Panc1 (cell line): ENCODE measurements around the gene SDK2. TPM values are rescaled to one million over a fixed set of nuclear protein-coding genes. Genes with fewer than 3 reads are reported as not detected.

Experiments
- ATAC-seq: fragments of 200-7000 bp; cut with Tn5 transposase; 2 replicates; pipeline ENCODE4 v1.9.1; 2020; ENCODE audit warnings: mild to moderate bottlenecking, moderate library complexity
- BruUV-seq: library from RNA; stranded (reverse); fragments of 400-500 nt; replicated peaks from 2 replicates; lab custom pipeline; 2021; lab: Mats Ljungman, UMichigan
- CTCF ChIA-PET: fragments of 300-600 bp; sonication (Branson Sonifier 250); formaldehyde crosslinking; loops from one replicate; lab custom pipeline; 2022; ENCODE audit warnings: antibody characterized with exemption; lab: Charles Lee
- POLR2A ChIA-PET: fragments of 300-600 bp; sonication (Branson Sonifier 250); formaldehyde crosslinking; loops from one replicate; lab custom pipeline; 2022; ENCODE audit warnings: antibody characterized with exemption; lab: Charles Lee
- DNase-seq: peaks from one replicate; pipeline ENCODE4 v3.0.0-alpha.2; 2010; ENCODE audit warnings: low read depth, low spot score
- H3K27ac ChIP-seq: 2 replicates; pipeline ENCODE4 v1.5.1; 2011; ENCODE audit warnings: mild to moderate bottlenecking, low read length, inconsistent platforms
- H3K27me3 ChIP-seq: fragments of 200-500 bp; sonication (Bioruptor generic); 2 replicates; pipeline ENCODE4 v1.6.0; 2014; ENCODE audit warnings: low read length, inconsistent platforms; ENCODE audit not compliant: control insufficient read depth, insufficient read depth
- H3K36me3 ChIP-seq: fragments of 200-500 bp; sonication (Bioruptor generic); 2 replicates; pipeline ENCODE4 v1.5.1; 2014; ENCODE audit warnings: inconsistent platforms, mild to moderate bottlenecking, low read length, moderate library complexity; ENCODE audit not compliant: control insufficient read depth, insufficient read depth
- H3K4me1 ChIP-seq: 2 replicates; pipeline ENCODE4 v1.5.1; 2011; ENCODE audit warnings: inconsistent platforms, mild to moderate bottlenecking, low read length, moderate library complexity; ENCODE audit not compliant: control insufficient read depth, insufficient read depth
- H3K4me3 ChIP-seq, 2 experiments: 2 replicates each; pipeline ENCODE4 v1.5.1; 2011 to 2012; ENCODE audit warnings: low read depth in 2 of 2, low read length in 2 of 2, mild to moderate bottlenecking in 2 of 2, inconsistent platforms in 1 of 2, moderate library complexity in 1 of 2
- H3K9me3 ChIP-seq: fragments of 200-500 bp; sonication (Bioruptor generic); 2 replicates; pipeline ENCODE4 v1.5.1; 2014; ENCODE audit warnings: low read depth, mild to moderate bottlenecking, inconsistent platforms, low read length, moderate library complexity; ENCODE audit not compliant: control insufficient read depth, insufficient read depth
- POLR2AphosphoS5 ChIP-seq: IDR thresholded peaks from 2 replicates; pipeline ENCODE4 v1.6.1; 2012; ENCODE audit warnings: mild to moderate bottlenecking, low read depth, low read length, moderate library complexity
- SIN3A ChIP-seq: IDR thresholded peaks from 2 replicates; pipeline ENCODE4 v1.6.1; 2012; ENCODE audit warnings: low read depth, mild to moderate bottlenecking, low read length, moderate library complexity, borderline replicate concordance; ENCODE audit not compliant: insufficient read depth
- TCF7L2 ChIP-seq: IDR thresholded peaks from 2 replicates; pipeline ENCODE4 v1.6.1; 2011; ENCODE audit warnings: mild to moderate bottlenecking, low read depth, low read length, inconsistent platforms
- in situ Hi-C: cut with HindIII; loops from 2 replicates; pipeline ENCODE4 v1.10.0; 2016; ENCODE audit warnings: low sequenced_read_pairs, low pct_unique_long_range_greater_than_20kb
- intact Hi-C: fragments of 100-400 bp; cut with micrococcal nuclease; formaldehyde crosslinking; loops from one replicate; pipeline ENCODE4 v1.10.0; 2022; ENCODE audit not compliant: unreplicated experiment
- total RNA-seq: library from RNA; stranded (reverse); gene quantifications from one replicate; pipeline ENCODE4 v1.2.1, GENCODE V29; 2021; ENCODE audit not compliant: unreplicated experiment
- TF ChIP-seq, protein P1 (sequence below): fragments of 450-650 bp; IDR thresholded peaks from 2 replicates; pipeline ENCODE4 v1.5.1; 2017; ENCODE audit warnings: mild to moderate bottlenecking
- TF ChIP-seq, protein P2 (sequence below), 2 experiments: IDR thresholded peaks; 2 replicates each; pipeline ENCODE4 v1.6.1; 2011 to 2012; ENCODE audit warnings: low read depth in 2 of 2, control low read depth in 1 of 2, low read length in 1 of 2, mild to moderate bottlenecking in 1 of 2, moderate library complexity in 1 of 2; ENCODE audit not compliant: insufficient read depth in 1 of 2

SDK2 gene
- total RNA-seq, 1 experiment from 2014 or later = 0.41 TPM

GRCh38 chr17:73489333-73489732 lies 154.9 kb downstream of the SDK2 start:
- ATAC-seq (no peak), DNase-seq (no peak)
- no peaks in the 10 kb centered on the region for H3K9me3 ChIP-seq
- BruUV-seq = no TSS peak
- ChIA-PET POLR2A (interaction anchor here (0.6 kb wide), 1 partner anchor 23 kb away, joined by 5 read pairs; no protein-coding TSS in a partner anchor), CTCF (no interaction called here)
- in situ Hi-C loops (no loop called here), intact Hi-C loops (no loop called here)
- no peaks in the 10 kb centered on the region for H3K36me3 ChIP-seq
- no peak overlapping the region for H3K27ac ChIP-seq
- TF ChIP-seq SIN3A (no peak), POLR2AphosphoS5 (no peak), TCF7L2 (no peak)
- TF ChIP-seq, protein P1, sequence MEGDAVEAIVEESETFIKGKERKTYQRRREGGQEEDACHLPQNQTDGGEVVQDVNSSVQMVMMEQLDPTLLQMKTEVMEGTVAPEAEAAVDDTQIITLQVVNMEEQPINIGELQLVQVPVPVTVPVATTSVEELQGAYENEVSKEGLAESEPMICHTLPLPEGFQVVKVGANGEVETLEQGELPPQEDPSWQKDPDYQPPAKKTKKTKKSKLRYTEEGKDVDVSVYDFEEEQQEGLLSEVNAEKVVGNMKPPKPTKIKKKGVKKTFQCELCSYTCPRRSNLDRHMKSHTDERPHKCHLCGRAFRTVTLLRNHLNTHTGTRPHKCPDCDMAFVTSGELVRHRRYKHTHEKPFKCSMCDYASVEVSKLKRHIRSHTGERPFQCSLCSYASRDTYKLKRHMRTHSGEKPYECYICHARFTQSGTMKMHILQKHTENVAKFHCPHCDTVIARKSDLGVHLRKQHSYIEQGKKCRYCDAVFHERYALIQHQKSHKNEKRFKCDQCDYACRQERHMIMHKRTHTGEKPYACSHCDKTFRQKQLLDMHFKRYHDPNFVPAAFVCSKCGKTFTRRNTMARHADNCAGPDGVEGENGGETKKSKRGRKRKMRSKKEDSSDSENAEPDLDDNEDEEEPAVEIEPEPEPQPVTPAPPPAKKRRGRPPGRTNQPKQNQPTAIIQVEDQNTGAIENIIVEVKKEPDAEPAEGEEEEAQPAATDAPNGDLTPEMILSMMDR = no peak
- TF ChIP-seq, protein P2, sequence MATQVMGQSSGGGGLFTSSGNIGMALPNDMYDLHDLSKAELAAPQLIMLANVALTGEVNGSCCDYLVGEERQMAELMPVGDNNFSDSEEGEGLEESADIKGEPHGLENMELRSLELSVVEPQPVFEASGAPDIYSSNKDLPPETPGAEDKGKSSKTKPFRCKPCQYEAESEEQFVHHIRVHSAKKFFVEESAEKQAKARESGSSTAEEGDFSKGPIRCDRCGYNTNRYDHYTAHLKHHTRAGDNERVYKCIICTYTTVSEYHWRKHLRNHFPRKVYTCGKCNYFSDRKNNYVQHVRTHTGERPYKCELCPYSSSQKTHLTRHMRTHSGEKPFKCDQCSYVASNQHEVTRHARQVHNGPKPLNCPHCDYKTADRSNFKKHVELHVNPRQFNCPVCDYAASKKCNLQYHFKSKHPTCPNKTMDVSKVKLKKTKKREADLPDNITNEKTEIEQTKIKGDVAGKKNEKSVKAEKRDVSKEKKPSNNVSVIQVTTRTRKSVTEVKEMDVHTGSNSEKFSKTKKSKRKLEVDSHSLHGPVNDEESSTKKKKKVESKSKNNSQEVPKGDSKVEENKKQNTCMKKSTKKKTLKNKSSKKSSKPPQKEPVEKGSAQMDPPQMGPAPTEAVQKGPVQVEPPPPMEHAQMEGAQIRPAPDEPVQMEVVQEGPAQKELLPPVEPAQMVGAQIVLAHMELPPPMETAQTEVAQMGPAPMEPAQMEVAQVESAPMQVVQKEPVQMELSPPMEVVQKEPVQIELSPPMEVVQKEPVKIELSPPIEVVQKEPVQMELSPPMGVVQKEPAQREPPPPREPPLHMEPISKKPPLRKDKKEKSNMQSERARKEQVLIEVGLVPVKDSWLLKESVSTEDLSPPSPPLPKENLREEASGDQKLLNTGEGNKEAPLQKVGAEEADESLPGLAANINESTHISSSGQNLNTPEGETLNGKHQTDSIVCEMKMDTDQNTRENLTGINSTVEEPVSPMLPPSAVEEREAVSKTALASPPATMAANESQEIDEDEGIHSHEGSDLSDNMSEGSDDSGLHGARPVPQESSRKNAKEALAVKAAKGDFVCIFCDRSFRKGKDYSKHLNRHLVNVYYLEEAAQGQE (IDR thresholded peaks at IDR 0.05; ENCODE audit: insufficient read depth in 1 of 2, low read depth in 2 of 2, low read length in 1 of 2) = no peak
- peaks cover 9% of the 10 kb centered on the region; the same call in 1 of the 2 replicates for H3K27me3 ChIP-seq
- no peaks in the 10 kb centered on the region for H3K4me1 ChIP-seq
- no peak overlapping the region for H3K4me3 ChIP-seq

DNA sequence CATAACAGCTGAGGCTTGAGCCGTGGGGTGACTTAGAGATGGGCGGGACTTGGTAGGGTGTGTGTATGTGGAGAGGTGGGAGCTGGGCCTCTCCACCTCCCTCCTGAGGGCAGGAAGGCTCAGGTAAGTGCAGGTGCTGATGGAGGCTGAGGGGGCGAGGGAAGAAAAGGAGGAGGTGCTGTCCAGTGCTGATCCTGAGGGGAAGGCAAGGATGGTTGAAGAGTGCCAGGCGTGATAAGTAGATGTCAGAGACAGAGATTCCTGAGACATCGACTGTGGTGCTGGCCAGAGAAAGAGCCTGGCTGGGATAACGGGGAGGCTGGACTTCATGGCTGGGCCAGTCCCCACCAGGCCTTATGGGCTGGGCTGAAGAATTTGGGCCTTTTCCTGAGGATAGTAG lies 159.1 kb downstream of the SDK2 start:
- ATAC-seq = no peak
- POLR2A ChIA-PET = no interaction called here
- Histone ChIP-seq H3K4me3 (no peak overlapping the region), H3K36me3 (no peaks in the 10 kb centered on the region), H3K4me1 (no peaks in the 10 kb centered on the region), H3K27me3 (peaks cover 5% of the 10 kb centered on the region; the same call in 1 of the 2 replicates), H3K9me3 (no peaks in the 10 kb centered on the region), H3K27ac (no peak overlapping the region)
- CTCF ChIA-PET = no interaction called here
- no peak for DNase-seq
- BruUV-seq = no TSS peak
- no peak for TF ChIP-seq TCF7L2
- TF ChIP-seq, protein P2 (IDR thresholded peaks at IDR 0.05; ENCODE audit: insufficient read depth in 1 of 2, low read depth in 2 of 2, low read length in 1 of 2) = peak; percentile 83
- intact Hi-C loops = no loop called here
- in situ Hi-C loops = no loop called here
